Kasumi-1 (cell line): ENCODE measurements around the gene ZSCAN2.
"Not testable (repeated sequence)": the region's sequence is repeated elsewhere in the genome, so short reads cannot be mapped to it uniquely, and the experiment has no call there.

Experiments
- DNase-seq, 2 experiments: peaks; one replicate each; lab custom pipeline; 2025; lab: John Stamatoyannopoulos, UW

The ZSCAN2 gene

GRCh38 chr15:84600687-84601554 lies at the start of gene ZSCAN2:
Gene ZSCAN2 (plus strand): TSS chr15:84601009. CDS start chr15:84603928, 2,919 bp downstream.
- DNase-seq: peak; percentile 97

DNA sequence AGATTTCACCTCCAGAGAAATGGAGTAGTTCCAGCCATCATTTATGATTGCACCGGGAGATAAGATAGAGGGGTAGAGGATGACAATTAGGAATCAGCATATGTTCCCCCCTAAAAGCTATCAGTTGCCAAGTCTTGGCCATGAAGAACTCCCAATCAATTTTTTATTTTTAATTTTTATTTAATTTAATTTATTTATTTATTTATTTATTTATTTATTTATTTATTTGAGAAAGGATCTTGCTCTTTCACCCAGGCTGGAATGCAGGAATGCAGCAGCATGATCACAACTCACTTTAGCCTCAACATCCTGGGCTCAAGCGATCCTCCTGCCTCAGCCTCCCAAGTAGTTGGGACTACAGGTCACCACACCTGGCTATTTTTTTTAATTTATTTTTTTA lies 49.2 kb upstream of the ZSCAN2 start:
- not testable (repeated sequence) for DNase-seq

DNA sequence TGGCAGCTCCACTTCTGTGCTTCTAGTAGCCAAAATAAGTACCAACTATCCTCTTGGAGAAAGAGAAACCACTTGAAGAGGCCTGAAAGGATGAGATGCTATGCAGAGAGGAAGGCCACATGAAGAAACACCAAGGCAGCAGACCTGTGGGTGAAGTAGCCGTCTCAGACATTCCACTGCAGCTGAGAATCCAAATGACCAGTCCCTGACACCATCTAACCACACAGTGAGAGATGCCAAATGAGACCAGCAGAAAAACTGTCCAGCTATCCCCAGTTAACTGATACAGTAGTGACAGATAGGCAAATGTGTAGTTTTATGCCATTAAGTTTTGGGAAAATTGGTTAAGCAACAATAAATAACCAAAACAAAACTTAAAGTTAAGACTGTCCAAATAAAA lies 47.9 kb upstream of the ZSCAN2 start:
- no peak for DNase-seq

GRCh38 chr15:84556690-84557089 lies 44.1 kb upstream of the ZSCAN2 start:
- not testable (repeated sequence) for DNase-seq

GRCh38 chr15:84568021-84568420 lies 32.8 kb upstream of the ZSCAN2 start:
- DNase-seq: not testable (repeated sequence)

GRCh38 chr15:84570164-84570735 lies 30.6 kb upstream of the ZSCAN2 start:
- DNase-seq: peak; percentile 36

DNA sequence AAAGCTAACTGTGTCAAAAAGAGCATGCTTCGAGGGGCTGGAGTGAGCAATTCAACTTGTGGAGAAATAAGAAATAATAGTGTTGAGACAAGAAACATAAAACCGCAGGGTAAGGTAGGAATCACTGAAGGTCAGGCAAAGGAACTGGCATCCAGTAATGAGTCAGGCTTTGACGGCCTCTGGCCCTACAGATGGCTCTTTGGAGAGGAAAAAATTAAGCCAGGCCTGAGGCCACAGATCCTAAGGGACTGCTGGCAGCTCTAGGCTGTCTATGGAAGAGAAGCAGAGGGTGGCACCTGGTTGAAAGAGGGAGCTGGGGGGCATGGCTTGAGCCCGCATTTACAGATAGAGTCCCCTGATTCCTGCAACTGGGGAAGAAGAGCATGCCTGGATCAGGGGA lies 28.6 kb upstream of the ZSCAN2 start:
- DNase-seq: no peak

DNA sequence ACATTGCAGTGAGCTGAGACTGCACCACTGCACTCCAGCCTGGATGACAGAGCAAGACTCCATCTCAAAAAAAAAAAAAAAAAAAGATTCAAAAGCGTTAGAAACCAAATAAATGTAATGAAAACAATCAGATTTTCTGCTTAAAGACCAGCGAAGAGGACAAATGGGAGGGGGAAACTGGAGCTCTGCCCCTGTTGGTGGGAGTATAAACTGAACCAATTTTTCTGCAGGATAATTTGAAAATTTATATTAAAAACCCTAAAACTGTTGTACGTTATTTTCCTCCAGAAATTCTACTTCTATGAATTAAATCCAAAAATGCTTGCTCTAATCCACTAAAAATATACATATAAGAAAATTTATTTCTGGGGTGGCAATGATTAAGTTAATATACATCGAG lies 25.3 kb upstream of the ZSCAN2 start:
- peak in 1 of 2 experiments; percentile 9 for DNase-seq

GRCh38 chr15:84577891-84578290 lies 22.9 kb upstream of the ZSCAN2 start:
- DNase-seq: not testable (repeated sequence)

DNA sequence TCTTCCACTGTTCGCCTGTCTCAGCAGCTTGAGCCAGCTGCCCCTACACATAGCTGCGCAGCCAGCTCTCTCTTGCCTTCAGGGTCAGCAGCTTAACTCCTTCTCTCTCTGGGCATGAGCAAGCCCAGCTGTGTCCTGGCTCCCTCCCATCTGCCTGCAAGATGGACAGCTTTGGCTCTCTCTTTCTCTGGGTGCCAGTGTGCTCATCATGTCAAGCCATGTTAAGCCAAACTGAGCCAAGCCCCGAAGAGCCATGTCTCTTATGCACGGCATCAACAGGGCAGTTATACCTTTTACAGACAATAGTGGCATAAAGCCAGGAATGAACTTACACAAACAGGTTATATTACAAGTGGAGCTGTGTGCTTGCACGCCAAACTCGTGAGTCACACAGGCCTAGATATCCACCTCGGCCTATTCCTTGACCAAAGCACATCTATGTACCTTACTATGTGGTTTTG lies 21.5 kb upstream of the ZSCAN2 start:
- DNase-seq: not testable (repeated sequence)

DNA sequence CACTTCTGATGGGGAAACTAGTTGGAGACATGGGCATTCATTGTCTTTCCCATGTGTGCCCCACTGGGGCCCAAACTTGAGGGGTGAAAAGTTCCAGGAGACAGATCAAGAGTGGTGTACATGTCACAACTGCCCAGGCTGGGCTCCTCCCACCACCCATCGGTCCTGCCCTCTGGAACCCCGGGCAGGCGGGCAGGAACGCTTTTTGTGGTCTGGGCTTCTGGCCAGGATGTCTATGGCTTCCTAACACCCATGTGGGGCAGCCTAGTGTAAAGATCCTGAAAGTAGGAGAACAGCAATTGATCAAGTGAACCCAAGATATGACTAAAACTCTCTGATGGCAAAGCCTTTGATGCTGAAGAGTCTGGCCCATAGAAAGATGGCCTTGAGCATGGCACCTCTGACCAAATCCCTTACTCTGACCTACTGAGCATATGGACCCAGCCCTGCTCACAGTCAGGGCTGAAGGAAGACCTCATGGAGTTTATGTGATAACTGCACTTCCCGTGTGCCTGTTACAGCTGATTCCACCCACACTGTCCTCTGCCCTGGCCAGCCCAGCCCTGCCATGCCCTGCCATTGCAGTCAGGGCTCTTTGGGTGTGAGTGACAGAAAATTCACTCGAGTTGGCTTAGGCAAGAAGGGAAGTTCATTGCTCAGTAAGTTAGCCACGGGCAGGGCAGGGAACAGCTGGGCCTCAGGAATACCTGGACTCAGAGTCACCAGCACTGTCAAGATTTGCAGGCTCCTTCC lies 19.0 kb upstream of the ZSCAN2 start:
- not testable (repeated sequence) for DNase-seq

- no peak for DNase-seq
Measured at GRCh38 chr15:84582583-84583157, 18.1 kb upstream of the ZSCAN2 start.

- DNase-seq: not testable (repeated sequence)
Measured at GRCh38 chr15:84583921-84584320, 16.9 kb upstream of the ZSCAN2 start.

DNA sequence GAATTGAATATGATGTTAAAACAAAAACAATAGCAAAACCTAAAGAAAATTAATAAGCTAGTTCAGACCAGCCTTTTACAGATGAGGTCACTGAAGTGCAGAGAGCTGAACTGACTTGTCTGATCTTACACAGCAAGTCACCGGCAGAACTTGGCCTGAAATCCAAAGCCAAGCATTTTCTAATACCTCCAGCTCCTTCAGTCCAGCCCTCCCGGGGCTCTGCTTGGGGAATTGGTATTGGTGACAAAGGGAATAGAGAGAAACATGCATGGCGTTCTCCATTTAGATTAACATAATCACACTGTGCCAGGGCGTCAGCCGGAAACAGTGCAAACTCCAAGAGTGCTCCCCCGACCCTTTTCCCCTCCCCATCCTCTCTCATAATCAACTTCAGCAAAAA lies 14.1 kb upstream of the ZSCAN2 start:
- no peak for DNase-seq

GRCh38 chr15:84588053-84588874 lies 12.5 kb upstream of the ZSCAN2 start:
- peak; percentile 85 to 86 for DNase-seq

DNA sequence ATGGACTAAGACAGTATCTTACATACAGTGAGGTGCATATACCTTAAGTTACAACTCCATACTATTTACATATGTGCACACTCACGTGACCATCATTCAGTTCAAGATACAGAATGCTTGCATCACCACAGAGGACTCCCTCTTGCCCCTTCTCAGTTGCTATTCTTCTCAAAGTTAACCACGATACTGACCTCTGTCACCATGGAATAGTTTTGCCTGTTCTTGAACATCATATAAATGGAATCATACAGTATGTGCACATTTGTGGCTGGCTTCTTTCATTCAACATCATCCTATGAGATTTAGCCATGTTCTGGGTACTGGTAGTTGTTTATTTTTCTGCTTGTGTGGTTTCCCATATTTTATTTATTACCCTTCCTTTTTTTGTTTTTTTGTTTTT lies 10.4 kb upstream of the ZSCAN2 start:
- no peak for DNase-seq

DNA sequence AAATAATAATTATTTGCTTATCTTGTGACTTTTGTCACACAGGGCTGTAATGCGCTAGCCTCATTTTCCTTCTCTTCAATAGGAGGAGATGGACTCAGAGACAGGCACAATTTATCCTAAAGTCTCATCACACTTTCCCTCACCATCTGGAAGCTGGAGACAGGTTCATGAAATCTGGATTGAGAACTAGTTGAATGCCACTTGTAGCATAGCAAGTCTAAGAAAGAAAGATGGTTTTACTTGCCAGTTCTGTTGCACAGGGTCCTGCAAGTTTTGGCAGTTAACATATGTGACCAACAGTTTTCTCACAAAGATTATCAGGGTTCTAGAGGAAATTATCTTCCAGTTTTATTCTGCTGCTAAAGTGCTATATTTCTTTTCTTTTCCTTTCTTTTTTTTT lies 9.0 kb upstream of the ZSCAN2 start:
- DNase-seq: no peak

DNA sequence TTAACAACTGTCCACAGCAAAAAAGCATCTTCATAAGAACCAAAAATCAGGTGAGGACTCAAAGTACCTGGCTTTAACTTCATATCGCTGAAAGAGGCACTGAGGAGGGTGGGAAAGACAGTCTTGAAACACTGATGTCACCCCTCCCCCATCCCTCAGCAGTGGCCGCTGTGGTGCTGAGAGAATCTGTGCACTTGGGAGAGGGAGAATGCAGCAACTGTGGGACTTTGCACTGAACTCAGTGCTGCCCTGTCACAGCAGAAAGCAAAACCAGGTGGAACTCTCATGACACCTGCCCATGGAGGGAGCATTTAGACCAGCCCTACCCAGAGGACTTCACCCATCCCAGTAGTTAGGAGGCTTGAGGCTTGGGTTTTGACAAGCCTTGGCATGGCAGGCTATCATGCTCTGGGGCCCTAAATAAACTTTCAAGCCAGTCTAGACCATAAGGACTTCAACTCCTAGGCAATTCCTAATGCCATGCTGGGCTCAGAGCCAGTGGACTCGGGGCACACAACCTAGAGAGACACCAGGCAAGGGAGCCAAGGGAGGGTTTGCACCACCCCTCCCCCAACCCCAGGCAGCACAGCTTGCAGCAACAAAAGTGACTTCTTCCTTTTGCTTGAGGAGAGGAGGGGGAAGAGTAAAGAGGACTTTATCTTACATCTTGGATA lies 6.1 kb upstream of the ZSCAN2 start:
- peak in 1 of 2 experiments; percentile 14 for DNase-seq

DNA sequence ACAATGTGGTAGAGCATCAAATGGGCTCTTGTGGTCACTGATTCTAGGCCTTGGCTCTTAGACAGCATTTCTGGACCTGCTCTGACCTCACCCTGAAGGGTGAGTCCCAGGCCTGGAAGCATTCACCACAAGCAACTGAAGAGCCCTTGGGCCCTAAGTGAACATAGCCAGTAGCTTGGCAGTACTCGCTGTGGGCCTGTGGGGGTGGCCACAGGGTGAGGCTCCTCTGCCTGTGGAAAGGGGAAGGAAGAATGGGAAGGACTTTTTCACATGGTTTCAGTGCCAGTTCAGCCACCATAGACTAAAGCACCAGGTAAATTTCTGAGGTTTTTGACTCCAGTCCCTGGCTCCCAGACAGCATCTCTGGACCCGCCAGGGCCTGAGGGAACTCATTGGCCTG lies 5.1 kb upstream of the ZSCAN2 start:
- DNase-seq: peak; percentile 22 to 24

DNA sequence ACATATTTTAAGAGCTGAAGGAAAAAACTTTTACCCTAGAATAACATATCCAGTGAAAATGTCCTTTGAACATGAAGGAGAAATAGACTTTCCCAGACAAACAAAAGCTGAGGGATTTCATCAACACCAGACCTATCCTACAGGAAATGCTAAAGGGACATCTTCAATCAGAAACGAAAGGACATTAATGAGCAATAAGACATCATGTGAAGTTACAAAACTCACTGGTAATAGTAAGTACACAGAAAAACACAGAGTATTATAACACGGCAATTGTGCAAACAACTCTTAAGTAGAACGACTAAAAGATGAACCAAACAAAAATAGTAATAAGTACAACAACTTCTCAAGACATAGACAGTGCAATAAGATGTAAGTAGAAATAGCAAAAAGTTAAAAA lies 3.5 kb upstream of the ZSCAN2 start:
- DNase-seq: no peak

- DNase-seq: peak; percentile 99 to 100
Measured at GRCh38 chr15:84598250-84598649, 2.6 kb upstream of the ZSCAN2 start.
